Measurements from ENCODE around the gene PTPN14.

Gene PTPN14

GRCh38 chr1:214379236-214379970 lies 172.0 kb downstream of the PTPN14 start:
- Histone ChIP-seq H3K36me3 (replicated peaks) (peaks cover 4% of the 10 kb centered on the region), H3K9me3 (no peaks in the 10 kb centered on the region), H3K27me3 (ENCODE audit: low read depth) (no peaks in the 10 kb centered on the region), H3K4me3 (no peak overlapping the region), H3K4me1 (peaks cover 14% of the 10 kb centered on the region)
- in situ Hi-C loops (cut with MboI; ENCODE audit: low sequenced_read_pairs), result no loop called here
- no peak for DNase-seq (ENCODE audit: low spot score in 2 of 2)

GRCh38 chr1:214378492-214378891 lies 172.9 kb downstream of the PTPN14 start:
- H3K9me3 ChIP-seq, result no peaks in the 10 kb centered on the region
- H3K4me1 ChIP-seq, result peaks cover 14% of the 10 kb centered on the region
- H3K4me3 ChIP-seq, result no peak overlapping the region
- no peaks in the 10 kb centered on the region; the same call in 1 of the 2 replicates for H3K36me3 ChIP-seq (replicated peaks)
- no peak for DNase-seq (ENCODE audit: low spot score in 2 of 2)
- in situ Hi-C loops (cut with MboI; ENCODE audit: low sequenced_read_pairs), result no loop called here
- H3K27me3 ChIP-seq (ENCODE audit: low read depth), result no peaks in the 10 kb centered on the region

DNA sequence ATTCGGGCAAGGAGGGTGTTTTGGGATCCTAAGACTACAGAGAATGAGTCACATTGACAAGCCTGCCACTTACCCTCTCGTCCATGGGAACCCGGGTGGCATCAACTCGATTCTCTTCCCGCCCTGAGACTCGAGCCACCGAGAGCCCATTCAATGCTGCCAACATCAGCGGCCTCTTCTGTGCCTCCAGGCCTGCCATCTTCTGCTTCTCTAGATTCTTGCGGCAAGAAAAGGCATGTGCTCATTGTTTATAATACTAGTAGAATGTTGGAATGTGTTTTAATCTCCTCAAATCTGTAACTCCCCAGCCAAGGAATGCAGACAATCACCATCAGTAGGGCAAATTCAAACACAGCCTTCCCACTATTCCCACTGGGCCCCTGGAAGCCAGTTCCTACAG lies 173.5 kb downstream of the PTPN14 start:
- H3K27me3 ChIP-seq (ENCODE audit: low read depth), result no peaks in the 10 kb centered on the region
- peaks cover 14% of the 10 kb centered on the region for H3K4me1 ChIP-seq
- H3K9me3 ChIP-seq, result no peaks in the 10 kb centered on the region
- in situ Hi-C loops (cut with MboI; ENCODE audit: low sequenced_read_pairs), result no loop called here
- H3K4me3 ChIP-seq, result no peak overlapping the region
- H3K36me3 ChIP-seq (replicated peaks), result no peaks in the 10 kb centered on the region; the same call in 1 of the 2 replicates
- peak; percentile 44 to 45 for DNase-seq (ENCODE audit: low spot score in 2 of 2)

DNA sequence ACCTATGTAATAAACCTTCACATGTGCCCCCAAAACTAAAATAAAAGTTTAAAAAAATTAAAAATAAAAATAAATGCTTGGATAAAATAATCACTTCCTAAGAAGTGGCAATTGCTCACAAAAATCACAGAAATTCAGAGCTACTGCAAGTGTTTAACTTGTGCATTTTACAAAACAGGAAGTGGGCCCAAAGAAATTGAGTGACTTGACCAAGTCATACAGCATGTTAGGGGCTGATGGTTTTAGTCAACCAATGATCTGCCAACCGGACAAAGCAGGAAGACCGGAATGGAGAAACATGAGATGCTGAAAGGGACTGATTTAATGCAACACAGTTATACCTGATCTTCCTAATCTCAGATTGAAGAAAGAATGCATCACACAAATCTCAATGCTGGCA lies 173.9 kb downstream of the PTPN14 start:
- Histone ChIP-seq H3K36me3 (replicated peaks) (no peaks in the 10 kb centered on the region; the same call in 1 of the 2 replicates), H3K9me3 (no peaks in the 10 kb centered on the region), H3K4me3 (no peak overlapping the region), H3K27me3 (ENCODE audit: low read depth) (no peaks in the 10 kb centered on the region), H3K4me1 (peaks cover 14% of the 10 kb centered on the region)
- in situ Hi-C loops (cut with MboI; ENCODE audit: low sequenced_read_pairs), result no loop called here
- DNase-seq (ENCODE audit: low spot score in 2 of 2), result no peak

- Histone ChIP-seq H3K36me3 (replicated peaks) (peaks cover 3% of the 10 kb centered on the region), H3K4me3 (no peak overlapping the region), H3K27me3 (ENCODE audit: low read depth) (no peaks in the 10 kb centered on the region), H3K4me1 (no peaks in the 10 kb centered on the region; the same call in 1 of the 2 replicates), H3K9me3 (no peaks in the 10 kb centered on the region)
- no peak for DNase-seq (ENCODE audit: low spot score in 2 of 2)
- in situ Hi-C loops (cut with MboI; ENCODE audit: low sequenced_read_pairs), result no loop called here
These were observed 179.3 kb downstream of the PTPN14 start for GRCh38 chr1:214372092-214372491.

DNA sequence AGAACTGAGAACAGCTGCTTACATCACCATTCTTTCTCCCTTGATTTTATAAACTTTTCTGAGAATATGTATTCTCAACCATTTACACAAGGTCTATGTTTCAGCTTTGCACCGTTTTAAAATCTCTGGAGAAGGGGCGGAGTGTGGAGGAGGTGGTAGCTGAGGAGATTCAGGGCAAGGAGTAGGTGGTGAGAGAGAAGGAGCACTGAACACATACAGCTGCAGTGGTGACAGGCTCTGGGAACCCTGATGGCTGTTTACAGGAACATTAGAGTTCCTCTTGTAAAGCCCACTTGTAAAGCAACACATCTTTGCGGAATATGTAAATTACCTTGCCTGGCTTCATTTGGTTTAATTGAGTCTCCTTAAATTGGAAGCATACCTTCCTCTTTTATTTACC lies 180.8 kb downstream of the PTPN14 start:
- peaks cover 3% of the 10 kb centered on the region for H3K36me3 ChIP-seq (replicated peaks)
- no peaks in the 10 kb centered on the region for H3K4me1 ChIP-seq
- DNase-seq (ENCODE audit: low spot score in 2 of 2), result no peak
- in situ Hi-C loops (cut with MboI; ENCODE audit: low sequenced_read_pairs), result no loop called here
- H3K4me3 ChIP-seq, result no peak overlapping the region
- no peaks in the 10 kb centered on the region for H3K27me3 ChIP-seq (ENCODE audit: low read depth)
- no peaks in the 10 kb centered on the region for H3K9me3 ChIP-seq

DNA sequence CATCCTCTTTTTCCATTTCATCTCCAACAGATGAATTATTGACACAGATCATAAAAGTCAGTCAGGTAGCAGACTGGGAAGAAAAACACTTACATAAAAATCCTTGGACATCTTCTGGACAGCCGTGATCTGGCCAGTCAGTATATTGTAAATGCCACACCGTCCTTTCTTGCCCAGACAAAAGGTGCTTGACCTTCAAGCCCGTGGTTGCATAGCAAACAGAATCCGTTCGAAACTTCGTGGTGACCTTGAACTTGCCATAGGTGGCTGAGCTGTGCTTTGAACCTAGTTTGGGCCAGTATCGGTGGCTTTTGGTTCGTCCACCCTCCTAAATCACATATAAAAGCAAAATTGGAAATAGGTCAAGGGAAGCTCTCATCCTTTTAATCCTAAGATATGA lies 182.0 kb downstream of the PTPN14 start:
- no peak for DNase-seq (ENCODE audit: low spot score in 2 of 2)
- Histone ChIP-seq H3K9me3 (no peaks in the 10 kb centered on the region), H3K27me3 (ENCODE audit: low read depth) (no peaks in the 10 kb centered on the region), H3K4me3 (no peak overlapping the region), H3K36me3 (replicated peaks) (peaks cover 3% of the 10 kb centered on the region), H3K4me1 (no peaks in the 10 kb centered on the region)
- in situ Hi-C loops (cut with MboI; ENCODE audit: low sequenced_read_pairs), result no loop called here

GRCh38 chr1:214367841-214368240 lies 183.6 kb downstream of the PTPN14 start:
- Histone ChIP-seq H3K9me3 (no peaks in the 10 kb centered on the region), H3K4me3 (no peak overlapping the region), H3K4me1 (no peaks in the 10 kb centered on the region), H3K36me3 (replicated peaks) (peaks cover 6% of the 10 kb centered on the region), H3K27me3 (ENCODE audit: low read depth) (no peaks in the 10 kb centered on the region)
- in situ Hi-C loops (cut with MboI; ENCODE audit: low sequenced_read_pairs), result no loop called here
- DNase-seq (ENCODE audit: low spot score in 2 of 2), result no peak

DNA sequence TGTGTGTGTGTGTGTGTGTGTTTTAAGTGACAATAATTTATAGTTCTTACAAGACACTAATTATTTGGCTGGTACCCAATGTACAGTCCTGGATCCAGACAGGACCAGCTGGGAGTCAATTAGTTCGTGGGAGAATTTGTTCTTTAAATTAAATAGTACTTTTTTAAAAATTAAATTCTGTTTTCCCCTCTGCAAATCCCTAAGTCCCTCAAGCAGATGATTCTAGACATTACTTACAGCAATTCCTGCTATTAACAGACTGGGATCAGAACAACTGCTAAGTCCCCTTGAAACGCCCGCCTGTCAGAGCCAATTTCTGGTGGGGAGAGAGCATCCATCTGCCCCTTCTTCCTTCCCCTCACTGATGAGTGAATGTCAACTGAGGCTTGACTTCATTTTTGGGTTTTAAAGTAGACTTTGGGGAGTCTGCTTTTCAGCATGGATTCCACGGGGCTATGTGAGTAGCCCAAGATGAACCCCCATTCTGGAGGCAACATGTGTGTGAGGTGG lies 186.6 kb downstream of the PTPN14 start:
- Histone ChIP-seq H3K27me3 (ENCODE audit: low read depth) (no peaks in the 10 kb centered on the region), H3K9me3 (no peaks in the 10 kb centered on the region), H3K4me1 (no peaks in the 10 kb centered on the region), H3K4me3 (no peak overlapping the region), H3K36me3 (replicated peaks) (peaks cover 6% of the 10 kb centered on the region)
- DNase-seq (ENCODE audit: low spot score in 2 of 2), result no peak
- in situ Hi-C loops (cut with MboI; ENCODE audit: low sequenced_read_pairs), result no loop called here

- Histone ChIP-seq H3K36me3 (replicated peaks) (peaks cover 6% of the 10 kb centered on the region), H3K4me3 (no peak overlapping the region), H3K9me3 (no peaks in the 10 kb centered on the region), H3K27me3 (ENCODE audit: low read depth) (no peaks in the 10 kb centered on the region), H3K4me1 (no peaks in the 10 kb centered on the region)
- no peak for DNase-seq (ENCODE audit: low spot score in 2 of 2)
- in situ Hi-C loops (cut with MboI; ENCODE audit: low sequenced_read_pairs), result no loop called here
These were observed 187.0 kb downstream of the PTPN14 start for GRCh38 chr1:214364386-214364785.

DNA sequence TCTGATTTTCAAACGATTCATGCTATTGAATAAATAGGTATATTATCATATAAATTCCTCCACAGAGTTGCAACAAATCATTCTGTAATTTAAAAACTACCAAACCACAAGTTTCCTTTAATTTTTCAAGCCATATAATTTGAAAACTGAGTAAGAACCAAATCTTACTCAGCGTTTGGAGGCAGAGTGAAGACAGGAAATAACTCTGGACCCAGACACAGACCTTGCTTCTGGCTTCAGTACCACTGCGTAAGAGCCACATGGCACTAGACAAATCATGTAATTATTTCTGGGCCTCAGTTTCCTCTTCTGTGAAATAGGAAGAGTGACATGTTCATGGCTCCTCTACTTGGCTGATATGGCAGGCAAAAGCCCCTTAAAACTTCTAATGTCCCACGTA lies 188.0 kb downstream of the PTPN14 start:
- Histone ChIP-seq H3K4me1 (no peaks in the 10 kb centered on the region), H3K27me3 (ENCODE audit: low read depth) (no peaks in the 10 kb centered on the region), H3K9me3 (no peaks in the 10 kb centered on the region), H3K4me3 (no peak overlapping the region), H3K36me3 (replicated peaks) (peaks cover 3% of the 10 kb centered on the region)
- no peak for DNase-seq (ENCODE audit: low spot score in 2 of 2)
- in situ Hi-C loops (cut with MboI; ENCODE audit: low sequenced_read_pairs), result no loop called here

GRCh38 chr1:214362188-214362882 lies 189.1 kb downstream of the PTPN14 start:
- Histone ChIP-seq H3K4me1 (no peaks in the 10 kb centered on the region), H3K36me3 (replicated peaks) (peaks cover 3% of the 10 kb centered on the region), H3K27me3 (ENCODE audit: low read depth) (no peaks in the 10 kb centered on the region), H3K4me3 (no peak overlapping the region), H3K9me3 (no peaks in the 10 kb centered on the region)
- DNase-seq (ENCODE audit: low spot score in 2 of 2), result no peak
- in situ Hi-C loops (cut with MboI; ENCODE audit: low sequenced_read_pairs), result no loop called here

DNA sequence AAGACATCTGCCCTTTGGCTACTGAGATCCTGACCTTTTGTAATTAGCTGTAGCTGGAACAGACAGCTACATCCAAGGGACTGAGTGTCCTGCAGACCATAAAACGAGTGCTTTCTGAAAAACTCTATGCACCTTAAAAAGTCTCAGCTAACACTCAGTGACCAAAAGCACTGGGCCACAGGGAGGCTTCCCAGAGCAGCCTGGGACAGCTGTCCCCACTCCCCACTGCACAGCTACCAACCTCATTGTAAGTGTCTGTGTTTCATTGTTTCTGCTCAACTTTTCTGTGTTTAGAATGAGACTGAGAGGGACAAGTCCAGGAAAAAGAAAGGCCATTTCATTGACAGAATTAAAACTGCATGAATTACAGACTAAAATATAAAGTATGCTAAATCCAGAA lies 189.8 kb downstream of the PTPN14 start:
- H3K27me3 ChIP-seq (ENCODE audit: low read depth), result no peaks in the 10 kb centered on the region
- H3K9me3 ChIP-seq, result no peaks in the 10 kb centered on the region
- DNase-seq (ENCODE audit: low spot score in 2 of 2), result no peak
- H3K36me3 ChIP-seq (replicated peaks), result peaks cover 3% of the 10 kb centered on the region
- H3K4me3 ChIP-seq, result no peak overlapping the region
- H3K4me1 ChIP-seq, result no peaks in the 10 kb centered on the region
- in situ Hi-C loops (cut with MboI; ENCODE audit: low sequenced_read_pairs), result no loop called here

DNA sequence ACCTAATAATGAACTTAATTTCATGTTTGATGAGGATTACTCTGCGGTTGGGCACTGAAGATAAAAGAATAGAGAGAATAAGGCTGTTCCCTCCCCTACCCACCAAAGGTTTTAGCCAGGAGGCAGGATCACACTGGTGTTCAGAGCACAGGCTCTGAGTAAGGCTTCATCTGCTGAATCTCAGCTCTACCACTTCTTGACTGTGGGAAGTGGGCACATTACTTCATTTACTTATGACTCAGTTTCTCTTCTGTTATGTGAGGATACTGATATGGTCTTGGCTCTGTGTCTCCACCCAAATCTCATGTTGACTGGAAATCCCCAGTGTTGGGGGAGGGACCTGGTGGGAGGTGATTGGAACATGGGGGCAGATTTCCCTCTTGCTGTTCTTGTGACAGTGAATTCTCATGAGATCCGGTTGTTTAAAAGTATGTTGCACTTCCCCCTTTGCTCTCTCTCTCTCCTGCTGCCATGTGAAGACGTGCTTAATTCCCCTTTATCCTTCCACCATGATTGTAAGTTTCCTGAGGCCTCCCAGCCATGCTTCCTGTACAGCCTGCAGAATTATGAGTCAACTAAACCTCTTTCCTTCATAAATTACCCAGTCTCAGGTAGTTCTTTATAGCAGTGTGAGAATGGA lies 190.8 kb downstream of the PTPN14 start:
- Histone ChIP-seq H3K4me3 (no peak overlapping the region), H3K4me1 (no peaks in the 10 kb centered on the region; the same call in 1 of the 2 replicates), H3K9me3 (no peaks in the 10 kb centered on the region), H3K36me3 (replicated peaks) (peaks cover 7% of the 10 kb centered on the region), H3K27me3 (ENCODE audit: low read depth) (no peaks in the 10 kb centered on the region)
- no peak for DNase-seq (ENCODE audit: low spot score in 2 of 2)
- in situ Hi-C loops (cut with MboI; ENCODE audit: low sequenced_read_pairs), result no loop called here

Measured in HAP-1 (cell line).